RCC 7860 (cell line): Measurements from ENCODE around the gene CEP131.

ENCODE experiments used
- DNase-seq: peaks from one replicate; pipeline ENCODE4 v3.0.0-alpha.2; 2015; ENCODE audit warnings: low spot score
- FAIRE-seq: peaks from 2 replicates; lab custom pipeline; 2012; peaks lifted over from hg19 to GRCh38; lab: Jason Lieb, UNC

Gene CEP131

DNA sequence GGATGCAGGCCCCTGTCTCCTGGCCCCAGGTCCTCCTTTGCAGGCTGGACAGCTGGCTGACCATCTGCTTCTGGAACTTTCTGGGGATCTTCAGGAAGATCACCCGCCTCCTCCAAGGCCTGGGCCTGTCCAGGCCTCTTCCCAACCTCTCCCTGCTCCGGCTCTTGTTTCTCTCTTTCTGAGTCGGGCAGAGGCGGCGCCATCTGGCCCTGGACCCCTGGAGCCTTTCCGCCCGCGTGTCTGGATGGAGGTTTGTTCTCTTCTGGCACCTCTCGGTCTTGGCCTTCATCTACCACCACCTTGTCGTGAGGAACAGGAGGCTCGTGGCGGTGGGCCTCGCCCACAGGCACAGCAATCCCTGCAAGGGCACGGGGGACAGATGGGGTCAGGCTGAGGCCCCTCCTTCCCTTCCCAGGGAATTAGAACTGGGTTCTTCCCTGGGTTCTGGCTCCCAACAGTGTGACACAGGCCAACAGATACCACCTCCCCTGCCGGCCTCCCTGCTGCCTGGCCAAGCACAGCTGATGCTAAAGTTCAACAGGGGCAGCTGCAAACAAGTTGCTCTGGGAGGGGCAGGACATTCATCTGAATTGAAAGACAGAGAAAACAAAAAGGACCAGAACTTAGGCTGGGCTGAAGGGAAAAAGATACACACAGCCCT, 29.7 kb upstream of the CEP131 start:
- FAIRE-seq (no peak), DNase-seq (no peak)

DNA sequence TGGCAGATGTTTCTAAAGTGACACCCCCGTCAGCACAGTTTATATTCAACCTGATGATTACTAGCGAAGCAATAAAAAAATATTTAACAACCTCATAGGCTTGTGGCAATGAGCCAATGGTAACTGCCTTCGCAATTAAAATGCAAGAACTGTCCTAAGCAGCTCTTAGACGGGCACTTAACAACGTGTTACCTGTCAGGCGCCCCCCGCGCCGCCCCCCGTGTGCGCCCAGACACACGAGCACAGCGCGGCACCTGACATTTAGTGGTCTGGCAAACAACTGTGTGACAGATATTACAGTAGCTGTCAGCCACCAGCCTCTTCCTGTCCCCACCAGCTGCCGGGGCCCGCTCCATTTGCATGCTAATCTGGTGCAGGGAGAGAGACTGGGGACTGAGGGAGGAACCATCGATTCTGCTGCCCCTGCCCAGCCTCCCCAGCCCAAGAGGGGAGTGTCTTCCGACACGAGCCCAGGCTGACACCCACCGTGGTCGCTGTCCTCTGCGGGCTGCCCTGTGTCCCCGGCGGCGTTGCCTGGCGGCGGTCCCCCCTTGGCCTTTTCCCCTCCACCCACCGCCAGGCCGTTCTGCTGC, 29.0 kb upstream of the CEP131 start:
- no peak for DNase-seq
- no peak for FAIRE-seq

DNA sequence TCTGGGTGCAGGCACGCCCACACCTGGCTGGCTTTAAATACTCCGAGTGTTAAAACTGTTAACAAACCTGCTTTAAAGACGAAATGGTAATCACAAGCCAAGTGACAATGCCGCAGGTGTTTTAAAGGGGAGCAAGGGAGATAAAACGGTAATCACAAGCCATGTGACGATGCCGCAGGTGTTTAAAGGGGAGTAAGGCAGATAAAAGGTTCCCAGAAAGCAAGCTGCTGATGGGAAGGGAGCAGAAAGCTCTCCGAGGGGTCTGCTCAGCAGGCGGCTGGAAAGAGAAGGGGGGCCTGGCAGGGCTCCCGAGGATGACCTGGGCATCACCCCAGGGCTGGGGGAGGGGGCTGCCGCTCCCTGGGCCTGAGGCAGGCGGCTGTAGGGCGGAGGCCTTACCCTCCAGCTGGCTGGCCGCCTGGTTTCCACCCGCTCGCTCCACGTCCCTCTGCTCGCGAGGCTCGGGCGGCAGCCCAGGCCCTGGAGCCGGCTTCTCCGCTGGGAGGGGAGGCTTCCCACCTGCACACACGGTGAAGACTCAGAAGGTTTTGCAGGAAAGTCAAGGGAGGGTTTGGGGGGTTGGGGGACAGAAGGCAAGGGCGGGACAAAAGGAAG, 28.4 kb upstream of the CEP131 start:
- DNase-seq, result no peak
- no peak for FAIRE-seq

DNA sequence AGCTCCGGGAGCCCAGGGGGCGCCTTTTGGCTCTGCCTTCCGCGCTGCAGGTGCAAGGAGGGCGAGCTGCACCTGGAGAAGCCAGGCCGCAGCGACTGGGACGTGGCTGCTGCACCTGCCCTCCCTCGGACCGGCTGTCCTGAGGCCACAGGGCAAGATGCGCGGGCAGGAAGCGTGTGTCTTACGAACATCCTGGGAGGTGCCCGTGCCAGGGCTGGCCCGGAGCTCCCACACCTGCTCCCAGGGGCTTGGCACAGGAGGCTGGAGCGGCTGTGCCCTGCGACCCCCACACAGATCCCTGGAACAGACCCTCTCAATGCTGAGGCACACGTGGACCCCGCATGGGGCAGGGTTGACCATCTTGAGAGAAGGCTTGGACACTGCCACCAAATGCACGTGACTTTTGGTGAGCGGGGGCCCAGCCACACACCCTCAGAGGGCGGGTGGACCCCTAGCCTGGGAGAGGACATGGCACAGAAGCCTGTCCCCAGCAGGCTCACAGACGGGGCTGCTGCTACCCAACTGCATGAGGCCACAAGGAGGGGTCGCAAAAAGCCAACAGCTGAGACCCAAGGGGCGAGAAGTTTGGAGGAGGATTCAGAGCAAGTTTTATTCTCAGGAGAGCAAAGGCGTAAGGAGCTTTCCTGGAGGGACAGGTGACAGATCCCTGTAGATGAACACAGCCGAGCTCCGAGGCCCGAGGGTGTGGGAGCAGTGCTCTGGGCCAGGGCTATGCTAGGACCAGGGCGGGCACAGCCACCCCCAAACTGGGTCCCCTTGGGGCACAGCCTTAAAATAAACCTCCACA, 27.7 kb upstream of the CEP131 start:
- FAIRE-seq (no peak), DNase-seq (no peak)

DNA sequence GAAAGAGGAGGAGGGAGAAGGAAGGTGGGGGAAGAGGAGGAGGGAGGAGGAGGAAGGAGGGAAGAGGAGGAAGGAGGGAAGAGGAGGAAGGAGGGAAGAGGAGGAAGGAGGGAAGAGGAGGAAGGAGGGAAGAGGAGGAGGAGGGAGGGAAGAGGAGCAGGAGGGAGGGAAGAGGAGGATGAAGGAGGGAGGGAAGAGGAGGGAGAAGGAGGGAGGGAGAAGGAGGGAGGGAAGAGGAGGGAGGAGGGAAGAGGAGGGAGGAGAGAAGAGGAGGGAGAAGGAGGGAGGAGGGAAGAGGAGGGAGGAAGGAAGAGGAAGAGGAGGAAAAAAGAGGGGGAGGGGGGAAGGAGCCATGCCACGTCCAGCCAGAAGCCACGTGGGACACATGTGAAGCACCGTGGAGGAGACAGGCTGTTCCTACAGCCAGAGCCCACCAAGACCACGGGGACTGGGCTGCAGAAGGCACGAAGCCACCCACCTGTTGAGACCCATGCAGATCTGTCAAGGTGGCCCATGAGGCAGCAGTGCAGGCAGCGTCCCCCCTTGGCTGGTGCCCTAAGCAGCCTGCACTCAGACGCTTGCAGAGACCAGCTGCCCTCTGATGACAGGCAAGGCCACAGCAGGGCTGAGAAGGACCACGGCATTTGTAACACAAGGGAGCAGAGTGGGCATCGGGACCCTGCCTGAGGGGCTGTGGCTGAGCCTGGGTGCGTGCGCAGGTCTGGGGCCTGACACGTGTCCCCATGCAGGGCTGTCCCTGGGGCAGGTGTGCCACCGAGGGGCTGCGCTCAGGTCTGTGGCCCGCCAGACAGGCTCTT, 26.7 kb upstream of the CEP131 start:
- DNase-seq, result no peak
- no peak for FAIRE-seq

DNA sequence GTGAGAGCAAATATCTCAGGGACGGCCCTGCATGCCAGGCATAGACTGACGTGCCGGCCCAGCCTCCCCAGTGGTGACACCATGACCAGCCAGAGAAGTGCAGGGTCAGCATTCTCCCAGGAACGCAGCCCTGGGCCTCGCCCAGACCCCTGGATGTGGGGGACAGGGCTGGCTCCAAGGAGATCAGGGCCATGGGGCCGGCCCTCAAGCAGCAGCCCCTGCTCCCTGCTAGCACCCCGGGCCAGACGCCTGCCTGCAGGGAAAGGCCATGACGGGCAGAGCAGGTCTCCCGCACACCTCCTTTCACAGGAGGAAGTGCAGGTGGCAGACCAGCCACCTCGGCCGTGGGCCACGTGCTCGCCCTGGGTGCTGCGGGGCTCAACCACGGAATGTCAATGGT, 25.9 kb upstream of the CEP131 start:
- FAIRE-seq (no peak), DNase-seq (no peak)

DNA sequence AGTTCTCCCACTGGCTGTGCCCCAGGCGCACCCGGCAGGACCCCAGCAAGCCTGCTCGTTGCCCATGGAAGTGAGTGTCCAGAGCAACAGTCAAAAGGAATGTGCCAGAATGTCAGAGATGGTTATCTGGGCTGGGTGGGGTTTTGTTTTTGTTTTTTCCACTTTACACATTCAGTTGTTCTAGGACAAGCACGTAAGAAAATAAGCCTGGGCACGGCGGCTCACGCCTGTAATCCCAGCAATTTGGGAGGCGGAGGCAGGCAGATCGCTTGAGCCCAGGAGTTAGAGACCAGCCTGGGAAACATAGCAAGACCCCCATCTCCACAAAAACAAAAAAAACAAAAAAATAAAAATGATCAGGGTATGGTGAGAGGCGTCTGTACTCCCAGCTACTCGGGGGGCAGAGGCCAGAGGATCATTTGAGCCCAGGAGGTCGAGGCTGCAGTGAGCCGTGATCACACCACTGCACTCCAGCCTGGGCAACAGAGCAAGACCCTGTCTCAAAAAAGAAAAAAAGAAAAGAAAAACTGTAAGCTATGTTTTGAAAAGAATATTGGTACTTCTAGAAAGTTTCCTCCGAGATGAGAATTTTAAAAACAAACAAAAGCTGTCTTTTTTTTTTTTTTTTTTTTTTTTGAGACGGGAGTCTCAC, 24.7 kb upstream of the CEP131 start:
- DNase-seq (no peak), FAIRE-seq (no peak)

- DNase-seq (no peak), FAIRE-seq (no peak)
Observed at GRCh38 chr17:81246679-81247338, 24.0 kb upstream of the CEP131 start.

- FAIRE-seq, result no peak
- DNase-seq, result no peak
Observed at GRCh38 chr17:81246343-81246670, 23.5 kb upstream of the CEP131 start.

DNA sequence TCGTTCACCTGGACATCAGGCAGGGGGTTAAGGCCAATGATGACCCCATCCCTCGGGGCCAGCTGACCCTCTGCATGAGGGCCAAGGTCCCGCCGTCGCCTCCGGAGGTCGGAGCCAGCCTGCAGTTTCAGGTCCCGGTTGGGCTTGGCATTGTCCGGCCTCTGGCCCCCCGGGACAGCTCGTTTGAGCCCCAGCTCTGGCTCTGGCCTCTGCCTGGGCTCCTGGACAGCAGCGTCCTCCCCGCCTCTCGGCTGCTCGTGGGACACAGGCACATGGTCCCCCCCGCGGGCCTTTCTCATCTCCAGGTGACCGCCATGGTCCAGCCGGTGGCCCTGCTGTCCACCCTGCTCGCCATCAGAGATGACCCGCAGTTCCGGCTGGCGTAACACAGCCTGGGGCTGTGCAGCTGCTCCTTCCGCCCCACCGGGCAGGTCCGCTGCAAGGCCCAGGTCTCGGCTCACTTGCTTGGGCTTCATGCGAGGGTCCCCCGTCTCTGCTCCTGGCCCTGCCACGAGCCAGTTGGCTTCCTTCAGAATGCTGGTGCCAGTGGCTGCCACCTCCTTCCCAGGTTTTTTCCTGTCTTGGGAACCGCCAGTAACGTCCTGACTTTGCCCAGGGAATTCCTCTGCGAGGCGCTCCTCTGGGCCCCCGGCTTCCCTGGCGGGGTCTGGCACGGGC, 23.0 kb upstream of the CEP131 start:
- no peak for DNase-seq
- no peak for FAIRE-seq

GRCh38 chr17:81245024-81245664, 22.4 kb upstream of the CEP131 start:
- DNase-seq (peak; percentile 77), FAIRE-seq (peak; percentile 76)

DNA sequence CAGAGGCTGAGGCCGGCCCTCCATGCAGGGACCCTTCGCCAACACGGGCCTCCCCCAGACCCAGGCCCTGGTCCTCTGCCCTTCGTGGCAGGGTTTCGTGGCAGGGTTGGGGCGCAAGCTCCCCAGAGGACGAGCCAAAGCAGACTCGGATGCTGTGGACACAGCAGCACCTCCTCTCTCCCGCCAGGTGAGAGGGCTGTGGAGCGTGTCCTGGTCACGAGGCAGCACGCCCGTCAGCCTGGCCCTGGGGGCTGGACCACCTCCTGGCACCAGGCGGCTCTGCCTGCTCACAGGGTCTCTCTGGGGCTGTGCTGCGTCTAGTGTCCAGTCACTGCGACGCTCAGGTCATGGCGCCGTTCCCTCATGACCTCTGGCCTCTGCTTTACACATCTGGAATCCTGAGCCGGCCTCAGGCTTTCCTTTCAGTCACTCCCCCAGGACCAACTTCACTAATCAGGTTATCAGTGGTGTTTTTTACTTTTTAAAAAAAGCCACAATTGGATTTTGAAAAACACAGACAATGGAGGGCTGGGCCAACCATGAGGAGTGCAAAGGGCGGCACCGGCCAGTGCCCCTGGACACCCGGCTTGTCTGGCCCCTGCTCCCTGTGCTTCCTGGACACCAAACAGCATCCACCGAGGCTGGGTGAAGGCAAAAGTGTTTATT, 21.7 kb upstream of the CEP131 start:
- FAIRE-seq (no peak), DNase-seq (no peak)

DNA sequence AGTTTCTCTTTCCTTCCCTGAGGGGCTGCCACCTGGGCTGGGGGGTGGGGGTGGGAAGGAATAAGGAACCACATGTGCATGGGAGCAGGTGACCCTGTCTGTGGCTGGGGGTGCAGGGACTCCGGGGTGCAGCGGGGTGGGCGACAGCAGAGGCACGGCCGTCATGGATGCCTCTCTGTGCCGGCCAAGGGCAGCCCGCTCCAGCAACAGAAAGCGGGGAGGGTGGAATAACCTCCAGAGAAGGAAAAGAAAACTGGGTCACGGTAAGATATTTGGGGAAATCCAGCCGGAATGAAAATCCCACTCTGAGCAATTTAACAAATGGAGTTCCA, 20.5 kb upstream of the CEP131 start:
- no peak for FAIRE-seq
- no peak for DNase-seq

DNA sequence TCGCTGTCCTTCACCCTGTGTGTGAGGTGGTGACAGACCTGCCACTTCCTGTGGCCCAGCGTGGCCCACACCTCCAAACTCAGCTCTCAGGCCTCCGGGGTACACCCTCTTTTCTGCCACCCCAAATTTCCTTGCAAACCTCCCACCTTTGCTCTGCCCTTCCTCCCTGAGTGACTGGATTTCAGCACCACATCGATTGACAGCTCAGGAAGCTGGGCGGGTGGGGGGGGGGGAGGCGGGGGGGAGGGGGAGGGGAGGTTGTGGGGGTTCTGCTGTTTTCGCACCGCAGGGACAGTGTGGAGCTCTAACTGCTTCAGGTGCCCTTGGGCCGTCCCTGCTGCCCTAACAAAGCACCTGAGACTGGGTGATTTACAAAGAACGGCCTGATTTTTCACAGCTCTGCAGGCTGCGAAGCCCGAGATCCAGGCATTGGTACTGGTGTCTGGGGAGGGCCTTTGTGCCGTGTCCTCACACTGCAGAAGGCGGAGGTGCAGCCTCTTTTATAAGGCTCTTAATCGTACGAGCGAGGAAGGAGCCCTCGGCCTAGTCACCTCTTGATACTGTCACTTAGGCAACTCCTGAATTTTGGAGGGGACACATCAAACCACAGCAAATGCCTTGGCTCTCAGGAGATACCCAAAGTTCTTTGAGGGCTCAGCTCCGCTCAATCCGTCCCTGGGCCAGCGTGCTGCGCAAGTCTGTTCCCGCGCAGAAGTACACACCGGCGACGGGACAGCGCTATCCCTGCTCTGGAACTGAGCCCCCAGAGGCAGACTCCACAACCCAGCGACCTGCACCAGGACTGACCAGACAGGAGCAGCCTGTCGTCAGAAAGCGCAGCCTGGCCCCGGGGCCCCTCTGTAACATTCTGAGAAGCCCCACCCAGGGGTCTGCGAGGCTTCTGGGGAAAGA, 19.9 kb upstream of the CEP131 start:
- no peak for DNase-seq
- FAIRE-seq, result no peak

DNA sequence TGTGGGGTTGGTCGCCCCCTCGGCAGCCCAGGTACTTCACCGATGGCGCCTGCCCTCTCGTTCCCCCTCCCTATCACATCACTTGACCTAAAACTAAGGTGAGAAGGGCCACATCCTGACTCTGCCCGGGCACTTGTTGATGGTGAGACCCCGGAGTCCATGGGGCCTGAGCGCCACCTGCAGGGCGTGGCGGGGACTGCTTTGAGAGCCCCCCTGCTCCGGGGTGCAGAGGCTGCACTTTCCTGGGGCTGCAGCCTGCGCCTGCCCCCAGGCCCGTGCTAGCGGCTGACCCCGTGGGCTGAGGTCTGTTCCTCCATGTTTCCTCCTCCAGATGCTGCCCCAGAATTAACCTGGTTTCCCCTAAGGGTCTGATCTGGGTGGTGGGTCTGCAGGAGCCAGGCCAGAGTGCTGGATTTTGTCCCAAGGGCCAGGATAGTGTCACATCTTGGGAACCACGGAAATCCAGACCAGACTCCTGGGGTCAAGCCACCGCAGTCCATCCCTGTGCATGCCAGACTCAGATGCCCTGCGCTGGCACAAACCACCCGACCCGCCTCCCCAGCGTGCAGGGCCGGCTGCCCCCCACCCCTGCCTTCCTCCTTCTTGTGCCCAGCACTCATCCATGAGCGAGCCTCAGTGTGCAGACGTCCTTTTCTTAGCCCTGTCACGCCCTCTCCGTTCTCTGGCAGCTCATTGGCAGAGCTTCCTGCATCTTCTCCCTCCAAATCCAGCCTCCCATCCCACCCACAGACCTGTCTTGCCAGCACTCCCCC, 19.1 kb upstream of the CEP131 start:
- DNase-seq (no peak), FAIRE-seq (no peak)

- DNase-seq (no peak), FAIRE-seq (no peak)
Observed at GRCh38 chr17:81241203-81241602, 18.4 kb upstream of the CEP131 start.

DNA sequence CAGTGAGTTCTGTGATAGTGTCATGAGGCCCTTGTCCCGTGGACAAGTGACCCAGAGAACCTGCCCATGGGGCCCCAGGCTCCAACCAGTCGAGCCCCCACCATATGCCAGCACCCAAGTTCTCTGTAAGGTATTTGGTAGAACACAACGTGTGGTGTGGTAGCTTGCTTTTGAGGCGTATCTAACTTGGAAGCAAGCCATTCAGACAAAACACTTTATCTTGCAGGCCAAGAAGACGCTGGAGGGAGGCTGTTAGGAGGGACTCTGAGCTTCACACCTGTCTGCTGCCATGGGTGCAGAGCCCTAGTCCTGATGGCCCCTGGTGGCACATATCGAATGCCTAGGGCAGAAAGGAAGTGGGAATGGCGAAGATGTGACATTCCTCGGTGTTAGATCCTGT, 18.0 kb upstream of the CEP131 start:
- no peak for DNase-seq
- no peak for FAIRE-seq
